Gastrocnemius medialis (tissue), 4 donors: Measurements from ENCODE around the gene SBF1.

Experiments
- CTCF ChIP-seq, 5 experiments: fragments of 450-650 bp in 3 of 5; fragments of 200-600 bp in 2 of 5; sonication (generic) in 2 of 5; IDR thresholded peaks in 4 of 5; conservative IDR thresholded peaks in 1 of 5; 1 replicate in 4 of 5; 2 replicates in 1 of 5; pipeline ENCODE4 v1.5.1; 2016 to 2019; ENCODE audit warnings: antibody characterized with exemption in 5 of 5, mild to moderate bottlenecking in 3 of 5, moderate library complexity in 3 of 5
- POLR2A ChIP-seq, 2 donors: fragments of 450-650 bp; IDR thresholded peaks; one replicate each; pipeline ENCODE4 v1.6.1; 2017; ENCODE audit warnings: antibody characterized with exemption in 2 of 2, mild to moderate bottlenecking in 2 of 2, moderate library complexity in 2 of 2

- no peak for TF ChIP-seq CTCF (IDR thresholded peaks at IDR 0.05 in 4 of 5, conservative IDR thresholded peaks at IDR 0.05 in 1 of 5)
- no peak for TF ChIP-seq POLR2A (IDR thresholded peaks at IDR 0.05)
Observed at GRCh38 chr22:50486561-50487289, 11.9 kb upstream of the SBF1 start, which contains the start of gene MIOX.
